Stimulated activated CD4-positive, alpha-beta T cell treated with anti-CD3 and anti-CD28 coated beads, Interleukin-4, amount 100 ng/mL, for 48 hours (primary cell): Measurements from ENCODE around the gene SLC16A10.
A peak's percentile ranks its signal among the peaks of the same experiment; 100 is the strongest.

ENCODE experiments used
- DNase-seq, 2 donors: peaks; one replicate each; pipeline ENCODE4 v3.0.0-alpha.2; 2020; ENCODE audit warnings: low read depth in 2 of 2

SLC16A10 gene

DNA sequence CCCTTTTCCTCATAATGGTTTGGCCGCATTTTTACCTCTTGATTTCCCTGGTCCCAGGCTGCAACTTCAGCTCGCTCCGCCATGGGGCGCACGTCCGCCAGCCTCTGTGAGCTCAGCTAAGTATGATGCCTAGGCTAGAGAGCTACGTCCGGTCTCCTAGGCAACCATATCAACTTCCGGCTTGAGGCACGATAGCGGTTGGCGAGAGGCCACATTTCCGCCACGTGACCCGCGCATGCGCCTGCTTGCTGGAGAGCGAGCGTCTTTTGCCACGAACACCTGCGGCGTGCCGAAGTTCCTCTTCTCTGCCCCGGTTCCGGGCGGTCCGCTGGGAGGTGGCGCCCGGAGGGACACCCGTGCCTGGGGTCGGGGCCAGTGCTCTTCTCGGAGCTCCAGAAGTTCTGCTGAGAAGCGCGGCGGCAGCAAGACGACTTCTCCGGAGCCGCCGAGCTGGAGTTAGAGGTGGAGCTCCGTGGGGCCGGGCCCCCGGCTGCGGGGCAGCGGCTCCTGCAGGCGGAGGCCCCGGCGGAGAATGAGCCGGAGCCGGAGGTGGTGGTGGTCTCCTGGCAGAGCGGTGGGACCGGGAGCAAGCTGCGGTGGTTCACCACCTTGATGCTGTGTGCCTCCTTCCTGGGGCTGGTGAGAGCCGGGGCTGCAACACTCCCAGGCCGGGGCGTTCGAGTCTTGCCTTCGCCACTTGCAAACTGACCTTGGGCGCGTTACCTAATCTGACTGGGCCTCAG is 172.0 kb downstream of the SLC16A10 start:
- peak; percentile 98 to 99 for DNase-seq

DNA sequence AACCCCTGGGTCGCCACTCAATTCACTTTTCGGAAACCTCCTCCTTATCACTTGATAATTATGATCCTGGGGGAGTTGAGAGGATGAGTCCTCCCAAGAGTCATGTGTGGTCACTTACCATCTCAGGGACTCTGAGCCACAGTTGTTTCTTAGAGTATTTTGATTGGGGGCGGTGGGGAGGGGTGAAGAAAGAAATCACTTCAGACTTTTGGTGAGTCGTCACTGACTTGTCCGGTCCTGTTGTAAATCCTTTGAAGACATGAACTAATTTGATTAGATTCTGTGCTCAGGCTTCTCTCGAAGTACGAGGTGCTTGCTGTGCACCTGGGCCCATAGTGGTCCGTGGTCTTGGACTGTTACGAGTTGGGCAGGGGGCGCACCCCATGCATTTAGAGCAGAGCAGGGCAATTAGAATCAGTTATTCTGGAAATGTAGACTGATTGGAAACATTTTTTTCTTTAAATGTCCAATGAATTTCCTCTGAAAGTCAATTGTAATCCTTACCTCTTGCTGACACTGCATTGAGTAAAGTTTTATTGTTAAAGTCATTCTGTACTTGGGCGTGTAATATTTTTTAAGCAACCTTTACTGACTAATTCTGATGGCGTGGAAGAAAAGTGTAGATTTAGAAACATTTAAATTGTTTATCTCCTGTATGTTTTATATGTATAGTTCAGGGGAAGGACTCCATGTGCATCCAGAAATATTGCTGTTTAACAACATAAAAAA is 173.4 kb downstream of the SLC16A10 start:
- DNase-seq = no peak

DNA sequence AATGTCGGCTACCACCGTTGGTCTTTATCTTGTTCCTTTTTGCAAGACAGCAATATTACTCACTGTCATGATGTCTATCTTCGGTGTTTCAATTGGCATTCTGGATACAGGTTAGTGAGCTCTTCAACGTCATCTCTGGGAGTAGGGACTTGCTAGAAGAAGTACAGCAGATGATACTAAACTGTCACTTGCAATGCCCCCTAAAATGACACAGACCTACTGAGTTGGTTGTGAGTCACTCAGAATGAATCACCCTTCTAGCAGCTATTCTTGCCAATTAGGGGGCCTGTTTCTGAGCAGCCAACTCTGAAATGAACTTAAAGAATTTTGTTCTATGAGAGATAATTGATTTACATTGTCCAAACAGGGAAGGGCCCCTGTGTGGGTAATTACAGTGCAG is 176.5 kb downstream of the SLC16A10 start:
- DNase-seq = no peak

- no peak for DNase-seq
Measured at GRCh38 chr6:111265842-111266241, 178.5 kb downstream of the SLC16A10 start.

DNA sequence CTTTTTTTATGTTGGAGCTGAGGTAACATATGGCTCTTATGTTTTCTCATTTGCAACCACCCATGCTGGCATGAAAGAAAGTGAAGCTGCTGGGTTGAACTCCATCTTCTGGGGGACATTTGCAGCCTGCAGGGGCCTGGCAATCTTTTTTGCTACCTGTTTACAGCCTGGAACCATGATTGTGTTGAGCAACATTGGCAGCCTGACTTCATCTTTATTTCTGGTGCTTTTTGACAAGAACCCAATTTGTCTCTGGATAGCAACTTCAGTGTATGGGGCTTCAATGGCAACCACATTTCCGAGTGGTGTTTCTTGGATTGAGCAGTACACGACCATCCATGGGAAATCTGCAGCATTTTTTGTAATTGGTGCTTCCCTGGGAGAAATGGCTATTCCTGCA is 179.0 kb downstream of the SLC16A10 start:
- DNase-seq = no peak

- DNase-seq = no peak
Measured at GRCh38 chr6:111267764-111268333, 180.5 kb downstream of the SLC16A10 start.

DNA sequence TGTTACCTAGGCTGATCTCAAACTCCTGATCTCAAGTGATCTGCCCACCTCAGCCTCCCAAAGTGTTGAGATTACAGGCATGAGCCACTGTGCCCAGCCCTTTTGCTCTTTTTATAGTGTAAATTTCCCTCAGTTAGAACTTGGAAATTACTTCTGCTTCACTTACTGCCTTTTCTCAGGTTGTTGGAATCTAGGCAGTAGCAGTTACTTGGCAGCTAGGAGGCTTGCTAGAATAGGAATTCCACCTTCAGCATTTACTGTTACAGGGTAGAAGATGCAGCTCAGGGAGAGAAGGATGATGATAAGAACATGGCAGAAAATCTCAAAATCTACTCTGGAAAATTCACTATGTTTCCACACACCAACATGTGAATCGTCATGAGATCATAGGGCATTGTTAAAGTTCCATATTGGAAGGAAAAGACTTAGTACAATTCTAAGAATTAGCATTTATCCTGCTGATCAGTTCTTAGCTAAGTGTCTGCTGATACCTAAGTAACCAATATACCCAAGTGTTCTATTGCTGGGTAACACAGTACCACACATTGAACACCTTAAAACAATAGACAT is 182.2 kb downstream of the SLC16A10 start:
- no peak for DNase-seq

GRCh38 chr6:111270121-111270520 is 182.8 kb downstream of the SLC16A10 start:
- DNase-seq = no peak

GRCh38 chr6:111274593-111275217 is 187.4 kb downstream of the SLC16A10 start:
- DNase-seq = no peak

GRCh38 chr6:111276335-111276734 is 189.0 kb downstream of the SLC16A10 start:
- no peak for DNase-seq

DNA sequence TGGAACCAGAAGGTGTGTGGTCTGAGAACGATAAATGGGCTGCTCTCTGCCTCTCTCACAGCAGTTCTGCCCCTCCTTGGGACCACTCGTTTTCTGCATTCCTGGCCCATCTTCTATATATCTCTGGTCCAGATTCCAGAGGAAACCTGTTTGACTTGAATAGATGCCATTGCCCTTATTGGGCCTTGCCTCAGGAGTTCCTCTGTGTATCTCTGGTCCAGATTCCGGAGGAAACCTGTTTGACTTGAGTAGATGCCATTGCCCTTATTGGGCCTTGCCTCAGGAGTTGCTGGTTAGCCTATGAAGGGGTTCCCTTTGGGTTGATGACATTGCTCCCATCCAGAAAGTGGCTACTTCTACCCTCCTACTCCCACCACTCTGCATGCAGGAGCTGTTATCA is 189.4 kb downstream of the SLC16A10 start:
- DNase-seq = no peak

- no peak for DNase-seq
Measured at GRCh38 chr6:111277819-111278218, 190.5 kb downstream of the SLC16A10 start.

GRCh38 chr6:111278731-111279130 is 191.4 kb downstream of the SLC16A10 start:
- no peak for DNase-seq

GRCh38 chr6:111280445-111280955 is 193.2 kb downstream of the SLC16A10 start:
- DNase-seq = no peak
